Measurements from ENCODE around the gene CNEP1R1. TPM values are rescaled to one million over a fixed set of nuclear protein-coding genes. Genes with fewer than 3 reads are reported as not detected.

CNEP1R1 gene
- total RNA-seq (2014; rRNA removed; shearing (Covaris generic)): 12.2 and 22.5 TPM in 2 replicates

GRCh38 chr16:50024684-50025536 is at the start of gene CNEP1R1:
TSS of gene CNEP1R1 (plus strand) at chr16:50025225. CDS start at chr16:50025316, 91 bp downstream.
- DNase-seq (ENCODE audit: low spot score): peak; percentile 97
- in situ Hi-C loops (cut with HindIII; ENCODE audit: low sequenced_read_pairs): no loop called here

GRCh38 chr16:49977427-49977826 is 47.6 kb upstream of the CNEP1R1 start:
- DNase-seq (ENCODE audit: low spot score): no peak
- in situ Hi-C loops (cut with HindIII; ENCODE audit: low sequenced_read_pairs): no loop called here

- in situ Hi-C loops (cut with HindIII; ENCODE audit: low sequenced_read_pairs): no loop called here
- DNase-seq (ENCODE audit: low spot score): no peak
Measured at GRCh38 chr16:49978569-49979326, 46.3 kb upstream of the CNEP1R1 start.

GRCh38 chr16:49980166-49980565 is 44.9 kb upstream of the CNEP1R1 start:
- DNase-seq (ENCODE audit: low spot score): no peak
- in situ Hi-C loops (cut with HindIII; ENCODE audit: low sequenced_read_pairs): no loop called here

- DNase-seq (ENCODE audit: low spot score): no peak
- in situ Hi-C loops (cut with HindIII; ENCODE audit: low sequenced_read_pairs): no loop called here
Measured at GRCh38 chr16:49986351-49987124, 38.5 kb upstream of the CNEP1R1 start.

GRCh38 chr16:49987381-49987780 is 37.6 kb upstream of the CNEP1R1 start:
- in situ Hi-C loops (cut with HindIII; ENCODE audit: low sequenced_read_pairs): no loop called here
- no peak for DNase-seq (ENCODE audit: low spot score)

GRCh38 chr16:49992825-49993224 is 32.2 kb upstream of the CNEP1R1 start:
- in situ Hi-C loops (cut with HindIII; ENCODE audit: low sequenced_read_pairs): no loop called here
- DNase-seq (ENCODE audit: low spot score): no peak

- in situ Hi-C loops (cut with HindIII; ENCODE audit: low sequenced_read_pairs): no loop called here
- no peak for DNase-seq (ENCODE audit: low spot score)
Measured at GRCh38 chr16:49993579-49993978, 31.4 kb upstream of the CNEP1R1 start.

- in situ Hi-C loops (cut with HindIII; ENCODE audit: low sequenced_read_pairs): no loop called here
- no peak for DNase-seq (ENCODE audit: low spot score)
Measured at GRCh38 chr16:49994006-49994405, 31.0 kb upstream of the CNEP1R1 start.

GRCh38 chr16:49995720-49996119 is 29.3 kb upstream of the CNEP1R1 start:
- no peak for DNase-seq (ENCODE audit: low spot score)
- in situ Hi-C loops (cut with HindIII; ENCODE audit: low sequenced_read_pairs): no loop called here

- in situ Hi-C loops (cut with HindIII; ENCODE audit: low sequenced_read_pairs): no loop called here
- no peak for DNase-seq (ENCODE audit: low spot score)
Measured at GRCh38 chr16:49997721-49998251, 27.2 kb upstream of the CNEP1R1 start.

- no peak for DNase-seq (ENCODE audit: low spot score)
- in situ Hi-C loops (cut with HindIII; ENCODE audit: low sequenced_read_pairs): no loop called here
Measured at GRCh38 chr16:49998991-49999390, 26.0 kb upstream of the CNEP1R1 start.

GRCh38 chr16:50001144-50001543 is 23.9 kb upstream of the CNEP1R1 start:
- no peak for DNase-seq (ENCODE audit: low spot score)
- in situ Hi-C loops (cut with HindIII; ENCODE audit: low sequenced_read_pairs): no loop called here

- DNase-seq (ENCODE audit: low spot score): no peak
- in situ Hi-C loops (cut with HindIII; ENCODE audit: low sequenced_read_pairs): no loop called here
Measured at GRCh38 chr16:50002190-50002589, 22.8 kb upstream of the CNEP1R1 start.

GRCh38 chr16:50004239-50004638 is 20.8 kb upstream of the CNEP1R1 start:
- in situ Hi-C loops (cut with HindIII; ENCODE audit: low sequenced_read_pairs): no loop called here
- no peak for DNase-seq (ENCODE audit: low spot score)

- DNase-seq (ENCODE audit: low spot score): no peak
- in situ Hi-C loops (cut with HindIII; ENCODE audit: low sequenced_read_pairs): no loop called here
Measured at GRCh38 chr16:50006964-50007363, 18.1 kb upstream of the CNEP1R1 start.

- no peak for DNase-seq (ENCODE audit: low spot score)
- in situ Hi-C loops (cut with HindIII; ENCODE audit: low sequenced_read_pairs): no loop called here
Measured at GRCh38 chr16:50007744-50008143, 17.3 kb upstream of the CNEP1R1 start.

- in situ Hi-C loops (cut with HindIII; ENCODE audit: low sequenced_read_pairs): no loop called here
- no peak for DNase-seq (ENCODE audit: low spot score)
Measured at GRCh38 chr16:50010212-50010611, 14.8 kb upstream of the CNEP1R1 start.

GRCh38 chr16:50011707-50012106 is 13.3 kb upstream of the CNEP1R1 start:
- in situ Hi-C loops (cut with HindIII; ENCODE audit: low sequenced_read_pairs): no loop called here
- DNase-seq (ENCODE audit: low spot score): no peak
